Nephron (organoid): ENCODE measurements around the gene MAP2K4.

Source experiments
- H3K27ac Mint-ChIP-seq, 3 experiments: 2 replicates each; pipeline ENCODE4 v1.8.0; 2020; ENCODE audit warnings: mixed read lengths in 3 of 3, mild to moderate bottlenecking in 2 of 3, moderate library complexity in 1 of 3
- H3K27me3 Mint-ChIP-seq: 2 replicates; pipeline ENCODE4 v1.8.0; 2021; ENCODE audit warnings: low read depth, mild to moderate bottlenecking, moderate library complexity, mixed read lengths
- H3K36me3 Mint-ChIP-seq: 2 replicates; pipeline ENCODE4 v1.8.0; 2020; ENCODE audit warnings: low read depth, mixed read lengths
- H3K4me1 Mint-ChIP-seq: 2 replicates; pipeline ENCODE4 v1.8.0; 2020; ENCODE audit warnings: mixed read lengths
- H3K4me3 Mint-ChIP-seq, 3 experiments: 2 replicates each; pipeline ENCODE4 v1.8.0; 2020; ENCODE audit warnings: mild to moderate bottlenecking in 3 of 3, mixed read lengths in 3 of 3, moderate library complexity in 2 of 3
- H3K9me3 Mint-ChIP-seq: 2 replicates; pipeline ENCODE4 v1.8.0; 2020; ENCODE audit warnings: mixed read lengths
- TF ChIP-seq, protein P1 (sequence below), 3 experiments: fragments of 200-600 bp; sonication (generic); IDR thresholded peaks; one replicate each; pipeline ENCODE4 v1.5.0; 2021; ENCODE audit warnings: antibody characterized with exemption in 3 of 3; ENCODE audit not compliant: unreplicated experiment in 3 of 3

The MAP2K4 gene

DNA sequence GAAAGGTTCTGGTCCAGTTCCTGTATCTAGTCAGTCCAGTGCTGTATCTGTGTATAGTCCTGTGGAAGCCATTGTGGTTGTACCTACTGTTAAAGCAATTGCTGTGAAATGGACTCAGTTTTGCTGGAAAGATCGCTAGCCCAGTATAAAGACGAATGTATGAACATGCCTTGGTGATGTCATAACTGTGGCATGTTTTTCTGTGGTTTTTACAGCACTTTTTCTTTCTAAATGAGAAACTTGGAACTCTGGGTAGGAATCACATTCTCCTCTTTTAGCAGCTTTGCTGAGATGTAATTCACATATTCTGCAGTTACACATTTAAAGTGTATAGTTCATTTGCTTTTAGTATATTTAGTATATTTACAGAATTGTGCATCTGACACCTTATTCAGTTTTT is 58.1 kb downstream of the MAP2K4 start:
- Mint-ChIP-seq H3K27ac (no peak overlapping the region), H3K4me3 (no peak overlapping the region), H3K27me3 (no peaks in the 10 kb centered on the region), H3K36me3 (peaks cover 60% of the 10 kb centered on the region), H3K4me1 (no peaks in the 10 kb centered on the region), H3K9me3 (peaks cover 3% of the 10 kb centered on the region)
- TF ChIP-seq, protein P1, sequence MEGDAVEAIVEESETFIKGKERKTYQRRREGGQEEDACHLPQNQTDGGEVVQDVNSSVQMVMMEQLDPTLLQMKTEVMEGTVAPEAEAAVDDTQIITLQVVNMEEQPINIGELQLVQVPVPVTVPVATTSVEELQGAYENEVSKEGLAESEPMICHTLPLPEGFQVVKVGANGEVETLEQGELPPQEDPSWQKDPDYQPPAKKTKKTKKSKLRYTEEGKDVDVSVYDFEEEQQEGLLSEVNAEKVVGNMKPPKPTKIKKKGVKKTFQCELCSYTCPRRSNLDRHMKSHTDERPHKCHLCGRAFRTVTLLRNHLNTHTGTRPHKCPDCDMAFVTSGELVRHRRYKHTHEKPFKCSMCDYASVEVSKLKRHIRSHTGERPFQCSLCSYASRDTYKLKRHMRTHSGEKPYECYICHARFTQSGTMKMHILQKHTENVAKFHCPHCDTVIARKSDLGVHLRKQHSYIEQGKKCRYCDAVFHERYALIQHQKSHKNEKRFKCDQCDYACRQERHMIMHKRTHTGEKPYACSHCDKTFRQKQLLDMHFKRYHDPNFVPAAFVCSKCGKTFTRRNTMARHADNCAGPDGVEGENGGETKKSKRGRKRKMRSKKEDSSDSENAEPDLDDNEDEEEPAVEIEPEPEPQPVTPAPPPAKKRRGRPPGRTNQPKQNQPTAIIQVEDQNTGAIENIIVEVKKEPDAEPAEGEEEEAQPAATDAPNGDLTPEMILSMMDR (IDR thresholded peaks at IDR 0.05; ENCODE audit: unreplicated experiment in 3 of 3) = no peak

DNA sequence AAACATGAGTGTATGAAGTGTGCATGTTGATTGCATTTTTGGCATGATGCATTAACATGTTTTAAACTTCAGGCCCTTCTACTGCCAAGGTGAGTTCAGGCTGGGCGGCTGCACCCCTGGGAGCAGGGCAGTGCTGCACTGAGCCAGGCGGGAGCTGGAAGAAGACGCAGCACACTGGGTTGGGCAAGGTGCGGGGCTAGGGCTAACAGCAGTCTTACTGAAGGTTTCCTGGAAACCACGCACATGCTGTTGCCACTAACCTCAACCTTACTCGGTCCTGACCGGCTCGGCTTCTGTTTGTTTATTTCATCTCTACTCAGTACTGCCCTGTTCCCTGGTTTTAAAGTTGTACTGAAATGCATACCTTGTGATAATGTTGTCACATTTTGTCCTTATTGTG is 61.0 kb downstream of the MAP2K4 start:
- Mint-ChIP-seq H3K9me3 (no peaks in the 10 kb centered on the region), H3K4me3 (no peak overlapping the region), H3K4me1 (no peaks in the 10 kb centered on the region), H3K27ac (no peak overlapping the region), H3K27me3 (no peaks in the 10 kb centered on the region), H3K36me3 (peaks cover 59% of the 10 kb centered on the region)
- TF ChIP-seq, protein P1 (IDR thresholded peaks at IDR 0.05; ENCODE audit: unreplicated experiment in 3 of 3) = no peak

DNA sequence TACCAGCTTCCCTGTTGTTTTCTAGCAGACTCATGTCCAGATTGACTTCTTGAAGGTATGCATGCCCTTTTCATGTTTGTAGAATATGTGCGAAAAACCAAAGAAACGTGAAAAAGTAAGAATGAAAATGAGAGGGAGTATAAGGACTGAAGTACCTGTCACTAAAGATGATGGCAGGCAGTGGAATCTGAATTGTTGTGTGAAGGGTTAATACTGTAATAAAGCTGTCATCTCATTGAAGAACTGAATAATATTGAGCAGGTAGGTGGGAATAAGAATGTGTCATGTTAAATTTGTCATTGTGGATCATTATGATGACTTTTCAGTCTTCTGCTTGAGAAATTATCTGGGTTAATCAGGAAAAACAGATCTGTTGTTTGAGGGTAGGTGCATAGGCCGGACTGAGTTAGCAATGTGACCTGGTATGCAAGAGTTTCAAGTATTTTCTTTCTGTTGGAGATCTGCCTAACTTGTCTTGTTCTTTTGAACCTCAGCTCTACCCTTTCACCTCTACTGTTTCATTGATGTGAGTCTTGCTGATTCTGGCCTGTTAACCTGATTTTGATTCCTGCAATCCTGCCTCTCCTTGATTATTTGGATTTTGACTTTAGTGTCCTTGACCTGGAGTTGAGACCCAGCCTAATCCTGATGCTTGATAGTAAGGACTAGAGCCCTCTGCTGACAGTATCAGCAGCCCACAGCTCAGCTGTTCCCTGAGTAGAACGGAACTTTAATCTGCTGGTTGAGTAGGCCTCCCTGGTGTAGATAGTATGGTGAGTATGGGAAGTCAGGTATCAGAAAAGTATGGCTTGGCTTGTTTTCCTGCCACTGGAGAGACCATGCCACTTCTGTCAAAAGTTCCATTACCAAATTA is 64.6 kb downstream of the MAP2K4 start:
- TF ChIP-seq, protein P1 (IDR thresholded peaks at IDR 0.05; ENCODE audit: unreplicated experiment in 3 of 3) = no peak
- H3K36me3 Mint-ChIP-seq = peaks cover 50% of the 10 kb centered on the region
- H3K4me3 Mint-ChIP-seq = no peak overlapping the region
- H3K27me3 Mint-ChIP-seq = no peaks in the 10 kb centered on the region
- H3K27ac Mint-ChIP-seq = no peak overlapping the region
- no peaks in the 10 kb centered on the region for H3K9me3 Mint-ChIP-seq
- H3K4me1 Mint-ChIP-seq = no peaks in the 10 kb centered on the region

DNA sequence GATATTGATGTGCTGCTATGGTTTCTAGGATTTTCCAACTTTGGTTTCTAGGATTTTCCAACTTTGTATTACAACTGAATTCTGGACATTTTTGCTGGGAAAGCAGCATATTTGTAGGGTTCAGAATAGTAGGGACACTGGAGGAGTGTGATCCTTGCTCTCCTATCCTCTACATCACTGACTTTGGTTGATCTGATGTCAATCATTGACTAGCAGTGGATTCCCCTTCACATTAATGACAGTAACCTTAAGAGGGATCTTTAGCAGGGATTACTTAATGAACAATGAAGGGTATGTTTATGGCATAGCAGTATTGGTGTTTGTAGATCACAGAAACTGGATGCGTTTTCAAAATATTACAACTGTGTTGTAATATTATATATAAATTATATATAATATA is 67.4 kb downstream of the MAP2K4 start:
- TF ChIP-seq, protein P1 (IDR thresholded peaks at IDR 0.05; ENCODE audit: unreplicated experiment in 3 of 3) = no peak

DNA sequence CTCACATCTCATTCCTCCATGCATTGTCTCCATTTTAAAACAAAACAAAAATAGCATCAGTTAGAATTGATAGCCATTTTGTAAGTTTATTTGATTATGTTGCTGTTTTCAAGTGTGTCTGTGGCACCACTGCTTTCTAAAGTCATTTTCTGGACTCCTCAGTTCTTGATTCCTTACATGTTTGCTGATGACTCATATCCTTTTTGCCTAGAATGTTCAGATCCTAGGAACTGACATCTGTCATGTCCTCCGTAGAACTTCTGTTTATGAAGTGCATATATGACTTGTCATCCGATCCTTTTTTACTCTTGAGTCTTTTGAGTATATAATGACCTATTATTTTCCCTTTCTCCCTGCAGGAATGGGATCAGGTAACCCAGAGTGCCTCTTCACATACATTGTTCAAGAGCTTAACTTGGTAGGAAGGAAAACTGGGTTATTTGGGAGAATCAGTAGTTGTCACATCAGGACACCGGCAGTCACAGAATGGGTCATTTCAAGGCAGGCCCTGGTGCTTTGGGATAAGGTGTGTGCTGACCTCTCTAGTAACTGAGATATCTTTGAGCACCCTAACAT is 69.2 kb downstream of the MAP2K4 start:
- H3K36me3 Mint-ChIP-seq = peaks cover 37% of the 10 kb centered on the region
- no peak overlapping the region for H3K27ac Mint-ChIP-seq
- H3K4me3 Mint-ChIP-seq = no peak overlapping the region
- no peaks in the 10 kb centered on the region for H3K4me1 Mint-ChIP-seq
- H3K27me3 Mint-ChIP-seq = no peaks in the 10 kb centered on the region
- no peaks in the 10 kb centered on the region for H3K9me3 Mint-ChIP-seq
- TF ChIP-seq, protein P1 (IDR thresholded peaks at IDR 0.05; ENCODE audit: unreplicated experiment in 3 of 3) = no peak

More for the DNA sequence above, 67.4 kb downstream of the MAP2K4 start:
- Mint-ChIP-seq H3K27me3 (no peaks in the 10 kb centered on the region), H3K36me3 (peaks cover 42% of the 10 kb centered on the region), H3K4me1 (no peaks in the 10 kb centered on the region), H3K27ac (no peak overlapping the region), H3K4me3 (no peak overlapping the region), H3K9me3 (no peaks in the 10 kb centered on the region)
